PC-3 (cell line): ENCODE data around the gene PCDH19.

Experiments
- EZH2 ChIP-seq: fragments of 300-600 bp; sonication (generic); IDR thresholded peaks from one replicate; pipeline ENCODE4 v1.6.1; 2017; ENCODE audit warnings: antibody characterized with exemption, mild to moderate bottlenecking, low read length; ENCODE audit not compliant: unreplicated experiment
- TF ChIP-seq, protein P1 (sequence below): fragments of 300-600 bp; sonication (generic); conservative IDR thresholded peaks from 2 replicates; pipeline ENCODE4 v1.5.1; 2017; ENCODE audit warnings: antibody characterized with exemption, low read depth, mild to moderate bottlenecking, low read length

DNA sequence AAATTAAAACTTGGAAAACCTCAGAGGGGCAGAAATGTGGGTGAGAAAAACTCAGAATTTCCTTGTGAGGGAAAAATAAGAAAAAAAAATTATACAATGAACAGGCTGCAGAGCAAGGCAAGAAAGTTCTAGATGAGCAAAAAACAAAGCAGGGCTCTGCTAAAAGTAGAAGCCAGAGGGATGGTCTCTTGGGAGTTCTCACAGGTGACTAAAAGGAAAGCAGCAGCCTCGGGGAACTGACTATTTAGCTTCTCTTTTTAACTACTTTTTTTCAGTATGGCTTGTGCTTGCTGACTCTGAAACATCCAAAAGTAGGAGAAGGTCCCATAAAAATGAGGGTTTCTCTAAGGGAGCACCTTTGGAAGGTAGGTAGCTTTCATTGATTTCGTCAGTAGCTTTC is 36.4 kb downstream of the PCDH19 start:
- no peak for TF ChIP-seq EZH2
- TF ChIP-seq, protein P1, sequence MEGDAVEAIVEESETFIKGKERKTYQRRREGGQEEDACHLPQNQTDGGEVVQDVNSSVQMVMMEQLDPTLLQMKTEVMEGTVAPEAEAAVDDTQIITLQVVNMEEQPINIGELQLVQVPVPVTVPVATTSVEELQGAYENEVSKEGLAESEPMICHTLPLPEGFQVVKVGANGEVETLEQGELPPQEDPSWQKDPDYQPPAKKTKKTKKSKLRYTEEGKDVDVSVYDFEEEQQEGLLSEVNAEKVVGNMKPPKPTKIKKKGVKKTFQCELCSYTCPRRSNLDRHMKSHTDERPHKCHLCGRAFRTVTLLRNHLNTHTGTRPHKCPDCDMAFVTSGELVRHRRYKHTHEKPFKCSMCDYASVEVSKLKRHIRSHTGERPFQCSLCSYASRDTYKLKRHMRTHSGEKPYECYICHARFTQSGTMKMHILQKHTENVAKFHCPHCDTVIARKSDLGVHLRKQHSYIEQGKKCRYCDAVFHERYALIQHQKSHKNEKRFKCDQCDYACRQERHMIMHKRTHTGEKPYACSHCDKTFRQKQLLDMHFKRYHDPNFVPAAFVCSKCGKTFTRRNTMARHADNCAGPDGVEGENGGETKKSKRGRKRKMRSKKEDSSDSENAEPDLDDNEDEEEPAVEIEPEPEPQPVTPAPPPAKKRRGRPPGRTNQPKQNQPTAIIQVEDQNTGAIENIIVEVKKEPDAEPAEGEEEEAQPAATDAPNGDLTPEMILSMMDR = no peak
